Frontal cortex (tissue), 4 donors: ENCODE measurements around the gene MAPK13. TPM values are rescaled to one million over a fixed set of nuclear protein-coding genes. Genes with fewer than 3 reads are reported as not detected.
A peak's percentile ranks its signal among the peaks of the same experiment; 100 is the strongest.
"Not testable (repeated sequence)": the region's sequence is repeated elsewhere in the genome, so short reads cannot be mapped to it uniquely, and the experiment has no call there.

Experiments used
- DNase-seq, 2 donors: peaks; one replicate each; pipeline ENCODE4 v3.0.0; 2012; ENCODE audit warnings: low spot score in 2 of 2
- FAIRE-seq: peaks from 2 replicates; lab custom pipeline; 2012; peaks lifted over from hg19 to GRCh38; lab: Jason Lieb, UNC
- total RNA-seq: library from RNA; depleted of rRNA; stranded (reverse); fragments of >200 nt; gene quantifications from one replicate; pipeline ENCODE4 v1.2.3, GENCODE V29; 2014
- donor health status: control.
- donor health status: control.
- donor health status: control.

MAPK13 gene
- total RNA-seq, result 1.2 TPM

- no peak for FAIRE-seq
Measured at GRCh38 chr6:36129941-36130666, at the start of gene MAPK13. TSS of gene MAPK13 (plus strand) at chr6:36130513. CDS start at chr6:36130583, 70 bp downstream.

GRCh38 chr6:36082318-36082717 is 48.0 kb upstream of the MAPK13 start:
- DNase-seq, result no peak
- no peak for FAIRE-seq

More at GRCh38 chr6:36129941-36130666, at the start of gene MAPK13:
- DNase-seq, result no peak

GRCh38 chr6:36083446-36083845 is 46.9 kb upstream of the MAPK13 start:
- DNase-seq (no peak), FAIRE-seq (no peak)

GRCh38 chr6:36088204-36088603 is 42.1 kb upstream of the MAPK13 start:
- not testable (repeated sequence) for DNase-seq, FAIRE-seq

- DNase-seq, result no peak
- no peak for FAIRE-seq
Measured at GRCh38 chr6:36089048-36089447, 41.3 kb upstream of the MAPK13 start.

GRCh38 chr6:36094238-36094637 is 36.1 kb upstream of the MAPK13 start:
- no peak for DNase-seq
- FAIRE-seq, result no peak

GRCh38 chr6:36094753-36095496 is 35.4 kb upstream of the MAPK13 start:
- FAIRE-seq (no peak), DNase-seq (peak; percentile 24 to 49)

- no peak for FAIRE-seq
- DNase-seq, result no peak
Measured at GRCh38 chr6:36095497-36096391, 34.6 kb upstream of the MAPK13 start.

- DNase-seq, result no peak
- no peak for FAIRE-seq
Measured at GRCh38 chr6:36098253-36098919, 31.9 kb upstream of the MAPK13 start.

- no peak for FAIRE-seq
- DNase-seq, result no peak
Measured at GRCh38 chr6:36098920-36099647, 31.2 kb upstream of the MAPK13 start.

- FAIRE-seq (no peak), DNase-seq (no peak)
Measured at GRCh38 chr6:36099869-36100483, 30.3 kb upstream of the MAPK13 start.

- no peak for DNase-seq
Measured at GRCh38 chr6:36101691-36102090, 28.6 kb upstream of the MAPK13 start.

GRCh38 chr6:36102853-36103252 is 27.5 kb upstream of the MAPK13 start:
- FAIRE-seq, result no peak
- no peak for DNase-seq

More at GRCh38 chr6:36101691-36102090, 28.6 kb upstream of the MAPK13 start:
- no peak for FAIRE-seq

GRCh38 chr6:36104836-36105235 is 25.5 kb upstream of the MAPK13 start:
- DNase-seq, result no peak
- no peak for FAIRE-seq

GRCh38 chr6:36109092-36109491 is 21.2 kb upstream of the MAPK13 start:
- FAIRE-seq (no peak), DNase-seq (no peak)

- no peak for DNase-seq
- FAIRE-seq, result no peak
Measured at GRCh38 chr6:36110050-36110449, 20.3 kb upstream of the MAPK13 start.

- DNase-seq (no peak), FAIRE-seq (no peak)
Measured at GRCh38 chr6:36110863-36111262, 19.4 kb upstream of the MAPK13 start.

GRCh38 chr6:36111526-36111925 is 18.8 kb upstream of the MAPK13 start:
- DNase-seq, result no peak
- no peak for FAIRE-seq

- FAIRE-seq (no peak), DNase-seq (no peak)
Measured at GRCh38 chr6:36113049-36113448, 17.3 kb upstream of the MAPK13 start.
